OCI-LY7 (cell line): Measurements from ENCODE around the gene CCR7. TPM values are rescaled to one million over a fixed set of nuclear protein-coding genes. Genes with fewer than 3 reads are reported as not detected.

Experiments used
- BruUV-seq: library from RNA; stranded (reverse); fragments of 400-500 nt; replicated peaks from 2 replicates; lab custom pipeline; 2021; lab: Mats Ljungman, UMichigan
- CTCF ChIA-PET: fragments of 300-600 bp; sonication (Branson Sonifier 250); formaldehyde crosslinking; loops from one replicate; lab custom pipeline; 2022; ENCODE audit warnings: antibody characterized with exemption; ENCODE audit not compliant: unreplicated experiment; lab: Charles Lee
- POLR2A ChIA-PET: fragments of 300-600 bp; sonication (Branson Sonifier 250); formaldehyde crosslinking; loops from one replicate; lab custom pipeline; 2022; ENCODE audit warnings: antibody characterized with exemption; lab: Charles Lee
- DNase-seq: peaks from one replicate; pipeline ENCODE4 v3.0.0-alpha.2; 2015; ENCODE audit warnings: low spot score
- H2AFZ ChIP-seq: fragments of 200-600 bp; sonication (generic), shearing (Covaris generic); 2 replicates; pipeline ENCODE4 v1.6.1; 2014; ENCODE audit warnings: mild to moderate bottlenecking, antibody characterized with exemption, low read length, moderate library complexity
- H3K27ac ChIP-seq: fragments of 200-600 bp; sonication (generic); 2 replicates; pipeline ENCODE4 v1.5.1; 2014; ENCODE audit warnings: mixed run types, low read depth, mild to moderate bottlenecking, moderate library complexity, low read length, inconsistent platforms; ENCODE audit not compliant: poor library complexity, severe bottlenecking
- H3K36me3 ChIP-seq: fragments of 200-600 bp; sonication (generic); 2 replicates; pipeline ENCODE4 v1.6.1; 2014; ENCODE audit warnings: mild to moderate bottlenecking, antibody characterized with exemption, low read length, moderate library complexity, mixed read lengths; ENCODE audit not compliant: insufficient read depth
- H3K4me1 ChIP-seq: fragments of 200-600 bp; sonication (generic); 2 replicates; pipeline ENCODE4 v1.5.1; 2014; ENCODE audit warnings: mild to moderate bottlenecking, low read length; ENCODE audit not compliant: insufficient read depth, poor library complexity, severe bottlenecking
- H3K4me2 ChIP-seq: fragments of 200-600 bp; sonication (generic); 2 replicates; pipeline ENCODE4 v1.6.1; 2014; ENCODE audit warnings: mild to moderate bottlenecking, low read length
- H3K4me3 ChIP-seq: fragments of 200-600 bp; sonication (generic); 2 replicates; pipeline ENCODE4 v1.5.1; 2014; ENCODE audit warnings: mild to moderate bottlenecking, low read depth, low read length; ENCODE audit not compliant: poor library complexity, severe bottlenecking
- H3K79me2 ChIP-seq: fragments of 200-600 bp; sonication (generic); 2 replicates; pipeline ENCODE4 v1.6.1; 2016; ENCODE audit warnings: low read depth, mild to moderate bottlenecking, low read length, moderate library complexity, mixed read lengths; ENCODE audit not compliant: insufficient read depth
- H3K9me2 ChIP-seq: fragments of 200-600 bp; sonication (generic); 2 replicates; pipeline ENCODE4 v1.6.1; 2016; ENCODE audit warnings: mild to moderate bottlenecking, low read length, mixed read lengths; ENCODE audit not compliant: insufficient read depth
- H3K9me3 ChIP-seq: fragments of 200-600 bp; sonication (generic); 2 replicates; pipeline ENCODE4 v1.6.1; 2014; ENCODE audit warnings: mild to moderate bottlenecking, mixed run types, low read length, mixed read lengths
- H4K20me1 ChIP-seq: fragments of 200-600 bp; sonication (generic); 2 replicates; pipeline ENCODE4 v1.6.1; 2014; ENCODE audit warnings: mild to moderate bottlenecking, antibody characterized with exemption, low read length, moderate library complexity, mixed read lengths; ENCODE audit not compliant: insufficient read depth
- EZH2phosphoT487 ChIP-seq: fragments of 200-600 bp; sonication (generic); IDR thresholded peaks from 2 replicates; pipeline ENCODE4 v1.6.1; 2018; ENCODE audit warnings: low read depth, borderline replicate concordance, mild to moderate bottlenecking, mixed run types, antibody characterized with exemption, low read length, moderate library complexity, mixed read lengths
- intact Hi-C: fragments of 100-400 bp; cut with micrococcal nuclease; formaldehyde crosslinking; loops from one replicate; pipeline ENCODE4 v1.10.0; 2022; ENCODE audit not compliant: unreplicated experiment
- total RNA-seq, 2 experiments: library from RNA; depleted of rRNA in 1 of 2; stranded (reverse); fragments of >200 nt in 1 of 2; shearing (Covaris generic) in 1 of 2; gene quantifications; 2 replicates each; pipeline ENCODE4 v1.2.3, GENCODE V29; 2014 to 2022
- TF ChIP-seq, protein P1 (sequence below): fragments of 200-600 bp; sonication (generic); conservative IDR thresholded peaks from 2 replicates; pipeline ENCODE4 v1.5.1; 2014; ENCODE audit warnings: mild to moderate bottlenecking, antibody characterized with exemption, low read length, moderate library complexity, mixed read lengths

The CCR7 gene
- total RNA-seq, 2 experiments from 2014 or later: 0.48 to 2.3 TPM

DNA sequence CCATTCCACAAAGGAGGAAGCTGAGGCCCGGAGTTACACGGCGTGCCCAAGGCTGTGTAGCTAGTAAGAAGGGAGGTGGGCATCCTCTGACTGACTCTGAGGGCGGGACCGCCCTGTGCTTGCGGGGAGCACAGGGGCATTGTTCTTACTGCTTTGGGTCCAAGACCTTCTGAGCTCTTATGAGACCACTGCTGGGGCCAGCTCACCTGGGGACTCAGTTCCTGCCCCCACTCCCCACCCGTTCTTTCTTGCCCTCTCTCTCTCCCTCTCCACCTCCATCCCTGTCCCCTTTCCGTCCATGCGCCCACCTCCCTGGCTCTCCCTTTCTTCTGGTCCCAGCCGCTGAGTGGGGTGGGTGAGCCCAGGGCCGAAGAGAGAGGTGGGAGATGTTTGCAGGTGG is 19.6 kb downstream of the CCR7 start:
- Histone ChIP-seq H3K4me1 (peaks cover 50% of the 10 kb centered on the region), H3K79me2 (no peaks in the 10 kb centered on the region), H3K36me3 (no peaks in the 10 kb centered on the region), H3K9me3 (no peaks in the 10 kb centered on the region), H3K4me3 (no peak overlapping the region), H3K9me2 (no peaks in the 10 kb centered on the region), H4K20me1 (no peaks in the 10 kb centered on the region), H3K27ac (no peak overlapping the region), H2AFZ (no peak overlapping the region), H3K4me2 (no peak overlapping the region)
- intact Hi-C loops: no loop called here
- ChIA-PET CTCF (no interaction called here), POLR2A (no interaction called here)
- BruUV-seq: no TSS peak
- TF ChIP-seq, protein P1, sequence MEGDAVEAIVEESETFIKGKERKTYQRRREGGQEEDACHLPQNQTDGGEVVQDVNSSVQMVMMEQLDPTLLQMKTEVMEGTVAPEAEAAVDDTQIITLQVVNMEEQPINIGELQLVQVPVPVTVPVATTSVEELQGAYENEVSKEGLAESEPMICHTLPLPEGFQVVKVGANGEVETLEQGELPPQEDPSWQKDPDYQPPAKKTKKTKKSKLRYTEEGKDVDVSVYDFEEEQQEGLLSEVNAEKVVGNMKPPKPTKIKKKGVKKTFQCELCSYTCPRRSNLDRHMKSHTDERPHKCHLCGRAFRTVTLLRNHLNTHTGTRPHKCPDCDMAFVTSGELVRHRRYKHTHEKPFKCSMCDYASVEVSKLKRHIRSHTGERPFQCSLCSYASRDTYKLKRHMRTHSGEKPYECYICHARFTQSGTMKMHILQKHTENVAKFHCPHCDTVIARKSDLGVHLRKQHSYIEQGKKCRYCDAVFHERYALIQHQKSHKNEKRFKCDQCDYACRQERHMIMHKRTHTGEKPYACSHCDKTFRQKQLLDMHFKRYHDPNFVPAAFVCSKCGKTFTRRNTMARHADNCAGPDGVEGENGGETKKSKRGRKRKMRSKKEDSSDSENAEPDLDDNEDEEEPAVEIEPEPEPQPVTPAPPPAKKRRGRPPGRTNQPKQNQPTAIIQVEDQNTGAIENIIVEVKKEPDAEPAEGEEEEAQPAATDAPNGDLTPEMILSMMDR: no peak
- no peak for TF ChIP-seq EZH2phosphoT487
- DNase-seq: no peak

DNA sequence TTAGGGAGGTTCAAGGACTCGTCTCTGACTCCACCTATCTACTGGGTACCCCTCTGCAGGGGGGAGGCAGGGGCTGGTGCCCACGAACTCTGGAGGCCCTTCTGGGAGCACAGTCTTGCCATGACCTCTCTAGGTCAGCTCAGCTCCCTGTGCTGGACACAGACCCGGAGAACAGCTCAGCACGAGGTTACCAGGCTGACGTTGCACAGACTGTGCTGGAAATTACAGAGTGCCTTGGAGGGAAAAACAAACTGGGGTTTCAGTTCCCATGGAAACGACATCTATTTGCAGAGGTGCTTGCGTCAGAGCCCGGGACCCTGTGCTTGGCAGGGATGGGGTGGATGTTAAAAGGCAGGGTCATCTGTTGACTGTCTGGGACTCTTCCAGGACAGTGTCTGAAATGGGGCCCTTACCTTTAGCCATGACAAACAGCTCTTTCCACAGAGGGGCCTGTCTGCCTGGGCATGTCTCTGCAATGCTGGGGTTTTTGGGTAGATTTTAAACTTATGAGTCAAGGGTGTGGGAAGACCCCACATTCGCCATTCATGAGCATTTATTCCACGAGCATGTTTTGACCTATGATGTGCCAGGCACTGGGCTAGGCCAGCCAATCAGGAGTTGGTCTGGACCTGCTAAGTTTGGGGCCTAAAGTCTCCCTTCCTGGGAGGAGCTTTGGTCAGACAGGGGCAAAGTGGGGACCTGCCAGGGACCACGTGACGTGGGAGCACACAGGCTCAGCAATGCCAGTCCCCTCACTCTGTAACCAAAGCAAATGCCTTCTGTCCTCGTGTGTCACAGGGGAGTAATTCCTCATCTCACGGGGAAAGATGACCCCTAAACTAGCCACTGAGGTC is 22.5 kb downstream of the CCR7 start:
- intact Hi-C loops: no loop called here
- peak overlapping the region; percentile 46 for H2AFZ ChIP-seq
- no peaks in the 10 kb centered on the region for H3K9me3 ChIP-seq
- H3K9me2 ChIP-seq: no peaks in the 10 kb centered on the region
- H3K79me2 ChIP-seq: no peaks in the 10 kb centered on the region
- H3K4me1 ChIP-seq: peaks cover 32% of the 10 kb centered on the region
- TF ChIP-seq, protein P1: no peak
- no peak overlapping the region; the same call in 1 of the 2 replicates for H3K4me2 ChIP-seq
- POLR2A ChIA-PET: no interaction called here
- CTCF ChIA-PET: interaction anchor here (0.6 kb wide), 1 partner anchor 82 kb away, joined by 3 read pairs; no protein-coding TSS in a partner anchor
- H3K36me3 ChIP-seq: no peaks in the 10 kb centered on the region
- H3K27ac ChIP-seq: no peak overlapping the region
- H4K20me1 ChIP-seq: no peaks in the 10 kb centered on the region
- BruUV-seq: no TSS peak
- peak; percentile 21 for DNase-seq
- H3K4me3 ChIP-seq: no peak overlapping the region
